Fibroblast of pulmonary artery (primary cell): ENCODE results near the gene CHEK2.
A peak's percentile ranks its signal among the peaks of the same experiment; 100 is the strongest.

Experiments used
- DNase-seq: peaks from one replicate; pipeline ENCODE4 v3.0.0-alpha.2; 2010; ENCODE audit warnings: low read depth
- H3K4me3 ChIP-seq: replicated peaks from 2 replicates; pipeline ENCODE4 v1.5.1; 2011; ENCODE audit warnings: low read depth, mild to moderate bottlenecking, control low read depth, low read length, moderate library complexity
- CTCF ChIP-seq: IDR thresholded peaks from 2 replicates; pipeline ENCODE4 v1.5.1; 2011; ENCODE audit warnings: mild to moderate bottlenecking, control low read depth, low read length, inconsistent platforms; ENCODE audit errors: missing control alignments

The CHEK2 gene

GRCh38 chr22:28728002-28728401, 13.6 kb downstream of the CHEK2 start:
- TF ChIP-seq CTCF = no peak
- no peak for DNase-seq
- H3K4me3 ChIP-seq = no peak overlapping the region

- H3K4me3 ChIP-seq = no peak overlapping the region
- DNase-seq = no peak
- TF ChIP-seq CTCF = no peak
These were observed 23.6 kb downstream of the CHEK2 start for GRCh38 chr22:28718044-28718443.

- no peak for TF ChIP-seq CTCF
- H3K4me3 ChIP-seq = no peak overlapping the region
- DNase-seq = no peak
These were observed 24.9 kb downstream of the CHEK2 start for GRCh38 chr22:28716686-28717085.

GRCh38 chr22:28715611-28716010, 26.0 kb downstream of the CHEK2 start:
- no peak overlapping the region for H3K4me3 ChIP-seq
- no peak for DNase-seq
- TF ChIP-seq CTCF = no peak

GRCh38 chr22:28714043-28714628, 27.5 kb downstream of the CHEK2 start:
- DNase-seq = no peak
- no peak for TF ChIP-seq CTCF
- H3K4me3 ChIP-seq = no peak overlapping the region

GRCh38 chr22:28711820-28712777, 29.5 kb downstream of the CHEK2 start:
- peak; percentile 96 for DNase-seq
- TF ChIP-seq CTCF = peak; percentile 35
- peak overlapping the region; percentile 38 for H3K4me3 ChIP-seq
